Nephron progenitor cell (in vitro differentiated cells): Measurements from ENCODE around the gene MPC2.

Experiments used
- DNase-seq: peaks from one replicate; pipeline ENCODE4 v3.0.0; 2021
- H3K27ac Mint-ChIP-seq: 2 replicates; pipeline ENCODE4 v1.8.0; 2021; ENCODE audit warnings: mild to moderate bottlenecking, moderate library complexity, mixed read lengths
- H3K27me3 Mint-ChIP-seq: 2 replicates; pipeline ENCODE4 v1.8.0; 2021; ENCODE audit warnings: mild to moderate bottlenecking, low read depth, mixed read lengths; ENCODE audit not compliant: poor library complexity
- H3K36me3 Mint-ChIP-seq: 2 replicates; pipeline ENCODE4 v1.8.0; 2021; ENCODE audit warnings: low read depth, mixed read lengths
- H3K4me1 Mint-ChIP-seq: 2 replicates; pipeline ENCODE4 v1.8.0; 2021; ENCODE audit warnings: mixed read lengths
- H3K4me3 Mint-ChIP-seq: 2 replicates; pipeline ENCODE4 v1.8.0; 2021; ENCODE audit warnings: mild to moderate bottlenecking, moderate library complexity, mixed read lengths
- H3K9me3 Mint-ChIP-seq: 2 replicates; pipeline ENCODE4 v1.8.0; 2021; ENCODE audit warnings: mild to moderate bottlenecking, moderate library complexity, mixed read lengths
- TF ChIP-seq, protein P1 (sequence below): fragments of 200-600 bp; sonication (generic); IDR thresholded peaks from 2 replicates; pipeline ENCODE4 v1.5.0; 2021; ENCODE audit warnings: antibody characterized with exemption

MPC2 gene

DNA sequence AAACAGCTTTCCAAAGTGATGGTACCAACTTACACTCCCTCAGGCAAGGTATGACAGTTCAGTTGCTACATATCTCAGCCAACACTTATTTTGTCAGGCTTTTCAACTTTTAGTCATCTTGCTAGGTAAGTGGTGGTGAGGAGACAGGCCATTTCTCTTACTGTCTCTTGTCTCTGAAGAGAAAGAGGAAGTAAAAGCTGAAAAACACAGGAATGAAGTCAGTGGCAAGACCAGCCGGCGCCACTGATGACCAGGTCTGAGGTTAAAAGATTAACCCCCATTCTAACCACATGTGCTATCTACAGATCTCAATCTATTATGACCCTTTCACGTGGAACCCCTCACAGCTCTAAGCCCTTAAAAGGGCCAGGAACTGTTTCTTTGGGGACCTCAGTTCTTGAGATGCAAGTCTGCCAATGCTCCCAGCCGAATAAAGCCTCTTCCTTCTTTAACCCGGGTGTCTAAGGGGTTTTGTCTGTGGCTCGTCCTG, 27.1 kb downstream of the MPC2 start:
- no peak overlapping the region for H3K4me3 Mint-ChIP-seq
- H3K27me3 Mint-ChIP-seq = peaks cover 2% of the 10 kb centered on the region
- TF ChIP-seq, protein P1, sequence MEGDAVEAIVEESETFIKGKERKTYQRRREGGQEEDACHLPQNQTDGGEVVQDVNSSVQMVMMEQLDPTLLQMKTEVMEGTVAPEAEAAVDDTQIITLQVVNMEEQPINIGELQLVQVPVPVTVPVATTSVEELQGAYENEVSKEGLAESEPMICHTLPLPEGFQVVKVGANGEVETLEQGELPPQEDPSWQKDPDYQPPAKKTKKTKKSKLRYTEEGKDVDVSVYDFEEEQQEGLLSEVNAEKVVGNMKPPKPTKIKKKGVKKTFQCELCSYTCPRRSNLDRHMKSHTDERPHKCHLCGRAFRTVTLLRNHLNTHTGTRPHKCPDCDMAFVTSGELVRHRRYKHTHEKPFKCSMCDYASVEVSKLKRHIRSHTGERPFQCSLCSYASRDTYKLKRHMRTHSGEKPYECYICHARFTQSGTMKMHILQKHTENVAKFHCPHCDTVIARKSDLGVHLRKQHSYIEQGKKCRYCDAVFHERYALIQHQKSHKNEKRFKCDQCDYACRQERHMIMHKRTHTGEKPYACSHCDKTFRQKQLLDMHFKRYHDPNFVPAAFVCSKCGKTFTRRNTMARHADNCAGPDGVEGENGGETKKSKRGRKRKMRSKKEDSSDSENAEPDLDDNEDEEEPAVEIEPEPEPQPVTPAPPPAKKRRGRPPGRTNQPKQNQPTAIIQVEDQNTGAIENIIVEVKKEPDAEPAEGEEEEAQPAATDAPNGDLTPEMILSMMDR = no peak
- H3K36me3 Mint-ChIP-seq = peaks cover 25% of the 10 kb centered on the region
- no peak overlapping the region for H3K27ac Mint-ChIP-seq
- H3K9me3 Mint-ChIP-seq = peaks cover 34% of the 10 kb centered on the region
- H3K4me1 Mint-ChIP-seq = peaks cover 18% of the 10 kb centered on the region
- no peak for DNase-seq

DNA sequence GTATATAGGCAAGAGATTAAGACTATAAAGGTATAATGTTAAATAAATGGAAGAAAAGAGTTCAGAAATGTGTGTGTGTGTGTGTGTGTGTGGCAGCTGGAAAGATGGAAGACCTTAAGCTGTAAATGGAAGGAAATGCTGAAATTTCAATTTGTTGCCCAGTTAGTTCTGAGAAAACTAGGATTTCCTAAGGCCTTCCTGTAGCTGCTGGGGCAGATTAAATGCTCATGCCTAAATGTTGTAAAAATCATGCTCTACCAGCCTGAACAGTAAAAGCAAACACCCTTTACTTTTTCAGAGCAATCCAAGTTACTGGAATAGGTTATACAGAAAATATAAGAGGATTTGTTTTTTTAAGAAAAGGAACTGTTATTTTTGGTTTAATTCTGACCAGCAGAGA, 31.2 kb downstream of the MPC2 start:
- no peak overlapping the region for H3K4me3 Mint-ChIP-seq
- TF ChIP-seq, protein P1 = no peak
- peaks cover 12% of the 10 kb centered on the region for H3K36me3 Mint-ChIP-seq
- peaks cover 21% of the 10 kb centered on the region for H3K9me3 Mint-ChIP-seq
- H3K27me3 Mint-ChIP-seq = peaks cover 2% of the 10 kb centered on the region
- H3K4me1 Mint-ChIP-seq = peaks cover 21% of the 10 kb centered on the region
- DNase-seq = no peak
- peak overlapping the region; percentile 23 for H3K27ac Mint-ChIP-seq

- H3K9me3 Mint-ChIP-seq = peaks cover 18% of the 10 kb centered on the region
- TF ChIP-seq, protein P1 = no peak
Observed at GRCh38 chr1:167905182-167905581, 31.7 kb downstream of the MPC2 start.

GRCh38 chr1:167904652-167905130, 32.2 kb downstream of the MPC2 start:
- Mint-ChIP-seq H3K4me1 (peaks cover 21% of the 10 kb centered on the region), H3K9me3 (peaks cover 13% of the 10 kb centered on the region), H3K27me3 (no peaks in the 10 kb centered on the region), H3K4me3 (no peak overlapping the region), H3K36me3 (peaks cover 5% of the 10 kb centered on the region), H3K27ac (peak overlapping the region; percentile 33)
- TF ChIP-seq, protein P1 = no peak
- no peak for DNase-seq

More at GRCh38 chr1:167905182-167905581, 31.7 kb downstream of the MPC2 start:
- Mint-ChIP-seq H3K27ac (peak overlapping the region; percentile 23), H3K27me3 (no peaks in the 10 kb centered on the region), H3K4me1 (peaks cover 21% of the 10 kb centered on the region), H3K36me3 (peaks cover 9% of the 10 kb centered on the region), H3K4me3 (no peak overlapping the region)
- no peak for DNase-seq

DNA sequence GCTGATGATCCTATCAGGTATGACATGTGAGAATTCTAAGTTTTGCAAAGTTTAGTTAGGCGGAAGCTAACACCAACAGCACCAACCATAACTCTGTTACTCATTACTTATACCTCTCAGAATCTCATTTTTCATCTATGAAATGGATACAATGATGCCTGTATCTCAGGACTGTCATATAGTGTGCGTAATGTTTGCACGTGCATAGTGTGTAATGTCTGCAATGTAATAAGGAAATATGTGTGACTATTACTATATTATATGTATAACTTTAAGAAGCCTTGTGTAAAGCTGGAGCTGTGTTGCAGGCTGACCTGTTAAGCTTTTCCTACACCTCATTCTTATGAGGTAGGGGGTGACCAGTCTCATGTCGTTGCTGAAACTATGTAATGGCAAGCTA, 36.0 kb downstream of the MPC2 start:
- TF ChIP-seq, protein P1 = no peak
- H3K27me3 Mint-ChIP-seq = peaks cover 3% of the 10 kb centered on the region
- H3K9me3 Mint-ChIP-seq = no peaks in the 10 kb centered on the region
- no peaks in the 10 kb centered on the region for H3K36me3 Mint-ChIP-seq
- peaks cover 28% of the 10 kb centered on the region for H3K4me1 Mint-ChIP-seq
- H3K4me3 Mint-ChIP-seq = no peak overlapping the region
- H3K27ac Mint-ChIP-seq = no peak overlapping the region
- DNase-seq = no peak

GRCh38 chr1:167899253-167899681, 37.6 kb downstream of the MPC2 start:
- H3K4me1 Mint-ChIP-seq = peaks cover 16% of the 10 kb centered on the region
- DNase-seq = no peak
- TF ChIP-seq, protein P1 = no peak
- no peaks in the 10 kb centered on the region for H3K9me3 Mint-ChIP-seq
- no peak overlapping the region for H3K4me3 Mint-ChIP-seq
- no peak overlapping the region for H3K27ac Mint-ChIP-seq
- no peaks in the 10 kb centered on the region for H3K36me3 Mint-ChIP-seq
- peaks cover 3% of the 10 kb centered on the region for H3K27me3 Mint-ChIP-seq
